IgD-negative memory B cell (primary cell): ENCODE measurements around the gene PLP2. TPM values are rescaled to one million over a fixed set of nuclear protein-coding genes. Genes with fewer than 3 reads are reported as not detected.

Experiments used
- polyA plus RNA-seq: library from polyadenylated mRNA; unstranded; fragments of 300-500 nt; fragmentation: Illumina TruSeq; gene quantifications from one replicate; pipeline ENCODE4 v1.2.3, GENCODE V29; 2021

Gene PLP2
- polyA plus RNA-seq, 1 donor from 2014 or later, result 292 TPM

Other genes with a start within 250 kb of the PLP2 start
- gene OTUD5, start 214.3 kb upstream of the PLP2 start, polyA plus RNA-seq, result 30.2 TPM
- 0.13 TPM for gene KCND1, start 200.1 kb upstream of the PLP2 start, polyA plus RNA-seq
- 22.5 TPM for gene GRIPAP1, start 169.6 kb upstream of the PLP2 start, polyA plus RNA-seq
- gene TFE3, start 128.5 kb upstream of the PLP2 start, polyA plus RNA-seq, result 6.7 TPM
- 1.2 TPM for gene CCDC120, start 112.9 kb upstream of the PLP2 start, polyA plus RNA-seq
- 37.6 TPM for gene PRAF2, start 97.9 kb upstream of the PLP2 start, polyA plus RNA-seq
- 58.3 TPM for gene WDR45, start 92.0 kb upstream of the PLP2 start, polyA plus RNA-seq
- gene GPKOW, start 48.2 kb upstream of the PLP2 start, polyA plus RNA-seq, result 27.3 TPM
- 0.49 TPM for gene MAGIX, start 9.1 kb upstream of the PLP2 start, polyA plus RNA-seq
- 9.5 TPM for gene PRICKLE3, start 14.5 kb downstream of the PLP2 start, polyA plus RNA-seq
- 1.1 TPM for gene SYP, start 28.3 kb downstream of the PLP2 start, polyA plus RNA-seq
- not detected for gene CACNA1F, start 61.4 kb downstream of the PLP2 start, polyA plus RNA-seq
- gene CCDC22, start 63.6 kb downstream of the PLP2 start, polyA plus RNA-seq, result 24.3 TPM
- 0.09 TPM for gene FOXP3, start 92.8 kb downstream of the PLP2 start, polyA plus RNA-seq
- gene PPP1R3F, start 97.9 kb downstream of the PLP2 start, polyA plus RNA-seq, result 3.1 TPM
- not detected for gene GAGE10, start 131.7 kb downstream of the PLP2 start, polyA plus RNA-seq
- not detected for gene GAGE12J, start 150.1 kb downstream of the PLP2 start, polyA plus RNA-seq
- gene GAGE13, start 159.7 kb downstream of the PLP2 start, polyA plus RNA-seq, result not detected